Stimulated activated CD8-positive, alpha-beta memory T cell treated with anti-CD3 and anti-CD28 coated beads, Interleukin-4, amount 100 ng/mL, for 4 hours (primary cell): Measurements from ENCODE around the gene MGMT.

ENCODE experiments used
- DNase-seq, 2 donors: peaks; one replicate each; pipeline ENCODE4 v3.0.0-alpha.2; 2020; ENCODE audit warnings: low read depth in 2 of 2, low spot score in 1 of 2

Gene MGMT

DNA sequence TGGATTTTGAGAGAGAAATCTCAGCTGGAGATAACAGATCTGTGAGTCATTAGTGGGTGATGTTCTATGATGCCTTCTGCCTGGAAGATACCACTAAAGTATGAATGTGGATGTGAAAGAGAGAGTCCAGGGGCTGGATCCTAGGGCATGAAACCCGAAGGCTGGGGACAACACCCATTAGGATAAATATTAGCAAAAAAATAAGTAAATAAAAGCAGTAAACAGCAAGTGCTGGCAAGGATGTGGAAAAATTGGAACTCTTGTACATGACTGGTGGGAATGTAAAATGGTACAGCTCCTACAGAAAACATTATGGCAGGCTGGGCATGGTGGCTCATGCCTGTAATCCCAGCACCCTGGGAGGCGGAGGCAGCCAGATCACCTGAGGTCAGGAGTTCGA, 16.6 kb upstream of the MGMT start:
- DNase-seq: no peak

DNA sequence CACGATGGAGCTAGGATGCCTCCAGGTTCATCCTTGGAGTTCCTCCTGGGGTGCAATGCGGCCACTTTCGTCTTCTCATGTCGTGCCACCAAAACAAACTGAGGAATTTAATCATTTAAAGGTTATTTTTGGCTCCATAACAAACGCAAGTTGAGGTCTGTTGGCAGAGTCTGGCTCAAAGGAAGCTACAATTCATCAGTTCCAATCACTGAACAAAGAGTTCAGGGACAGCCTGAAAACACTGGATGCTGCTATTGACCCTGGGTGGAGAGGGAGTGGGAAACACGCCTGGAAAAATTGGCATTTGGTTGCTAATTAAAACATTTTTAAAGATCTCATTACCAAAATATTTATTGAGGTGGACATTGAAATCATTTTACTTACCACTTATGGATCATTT, 11.4 kb upstream of the MGMT start:
- DNase-seq: no peak

- DNase-seq: no peak
Measured at GRCh38 chr10:129459762-129460539, 7.1 kb upstream of the MGMT start.

DNA sequence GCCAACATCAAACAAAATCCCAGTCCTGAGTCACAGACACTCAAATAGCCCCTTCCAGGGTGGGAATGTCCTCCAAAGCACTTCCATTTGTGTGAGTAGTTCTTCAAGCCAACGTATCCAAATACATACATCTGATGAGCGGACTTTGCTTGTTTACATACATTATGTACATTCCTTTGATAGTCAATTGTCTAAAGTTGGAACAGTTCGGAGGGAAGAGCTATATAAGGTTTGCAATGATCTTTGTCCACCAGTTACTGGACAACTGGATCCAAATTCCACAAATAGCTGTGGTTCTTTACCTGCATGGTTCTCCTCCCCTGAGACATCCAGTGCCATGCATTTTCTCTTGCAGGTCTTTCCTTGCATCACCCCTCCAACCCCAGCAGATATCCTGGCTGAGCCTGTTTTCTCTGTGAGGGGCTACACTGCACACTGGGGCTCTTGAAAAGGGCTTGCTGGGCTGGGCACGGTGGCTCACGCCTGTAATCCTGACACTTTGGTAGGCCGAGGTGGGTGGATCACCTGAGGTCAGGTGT, 4.7 kb upstream of the MGMT start:
- DNase-seq: no peak

- no peak for DNase-seq
Measured at GRCh38 chr10:129464251-129464650, 2.8 kb upstream of the MGMT start.

- no peak for DNase-seq
Measured at GRCh38 chr10:129465796-129466702, 992 bp upstream of the MGMT start.

GRCh38 chr10:129467359-129468064, 471 bp downstream of the MGMT start:
- no peak for DNase-seq

DNA sequence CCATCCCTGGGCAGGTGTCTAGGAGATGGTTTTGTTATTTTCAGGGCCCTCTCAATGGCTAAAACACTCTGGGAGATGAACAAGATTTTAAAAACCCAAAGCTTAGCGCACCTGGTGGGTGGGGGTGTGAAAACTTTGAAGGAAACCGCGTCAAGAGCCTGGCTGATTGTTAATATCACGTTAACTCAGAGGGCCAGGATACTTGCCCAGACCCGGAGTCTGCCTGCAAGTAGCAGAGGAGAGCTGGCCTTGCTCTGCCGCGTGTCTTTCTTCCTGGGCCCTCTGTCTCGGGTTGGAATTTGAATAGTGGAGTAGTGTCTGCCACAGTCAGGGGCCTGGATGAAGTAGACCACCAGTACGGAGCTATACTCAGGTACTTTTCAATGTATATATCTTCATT, 1.1 kb downstream of the MGMT start:
- no peak for DNase-seq

- DNase-seq: no peak
Measured at GRCh38 chr10:129470103-129470851, 3.2 kb downstream of the MGMT start.

DNA sequence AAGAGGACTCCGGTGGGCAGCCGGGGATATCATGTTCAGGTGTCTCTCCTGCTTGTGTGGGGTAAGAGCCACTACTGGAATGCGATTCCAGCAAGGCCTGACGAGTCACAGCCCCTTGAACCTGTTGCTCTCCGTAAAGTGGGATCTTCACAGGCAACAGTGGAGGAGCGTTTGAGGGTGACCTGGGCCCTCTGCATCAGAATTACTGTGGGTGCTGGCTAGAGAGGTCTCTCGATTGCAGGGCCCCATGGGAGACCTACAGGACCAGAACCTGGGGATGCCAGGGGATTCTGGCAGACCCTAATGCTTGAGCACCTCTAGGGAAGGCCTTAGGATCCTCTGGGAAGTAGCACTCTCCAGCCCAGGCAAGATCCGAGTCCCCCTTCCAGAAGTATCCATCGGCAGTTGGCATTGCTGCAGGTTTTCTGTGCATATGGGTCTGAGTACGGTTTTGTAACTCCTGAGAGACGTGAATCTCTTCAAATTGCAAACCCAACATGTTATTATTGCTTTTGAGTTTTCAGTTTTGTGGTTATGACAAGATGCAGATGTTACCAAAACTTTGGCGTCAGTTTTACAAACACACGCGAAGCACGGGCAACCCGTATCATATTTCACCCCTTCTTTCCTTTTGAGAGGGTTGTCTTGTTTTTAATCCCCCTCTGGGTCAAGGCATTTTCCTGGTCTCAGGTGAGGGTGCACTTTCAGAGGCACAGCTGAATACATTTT, 4.6 kb downstream of the MGMT start:
- no peak for DNase-seq

GRCh38 chr10:129472696-129473555, 5.9 kb downstream of the MGMT start:
- no peak for DNase-seq

- DNase-seq: no peak
Measured at GRCh38 chr10:129474642-129475041, 7.6 kb downstream of the MGMT start.

GRCh38 chr10:129476431-129476830, 9.4 kb downstream of the MGMT start:
- no peak for DNase-seq

DNA sequence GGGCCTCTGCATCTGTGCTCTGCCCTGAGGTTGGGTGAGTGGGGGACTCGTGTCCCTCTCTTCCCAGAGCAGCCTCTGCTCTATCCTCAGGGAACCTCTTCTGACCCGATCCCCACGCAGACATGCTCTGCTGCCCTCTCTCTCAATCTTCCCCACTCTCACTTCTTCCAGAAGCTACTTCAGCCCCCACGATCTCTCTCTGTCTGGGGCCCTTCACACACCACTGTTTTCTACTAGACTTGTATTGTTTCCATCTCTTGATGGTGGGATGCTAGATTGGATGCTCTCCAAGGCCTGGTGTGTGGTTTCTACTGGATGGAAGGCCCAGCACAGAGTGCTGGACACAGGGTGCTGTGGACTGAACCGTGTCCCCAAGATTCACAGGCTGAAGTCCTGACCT, 10.0 kb downstream of the MGMT start:
- no peak for DNase-seq

DNA sequence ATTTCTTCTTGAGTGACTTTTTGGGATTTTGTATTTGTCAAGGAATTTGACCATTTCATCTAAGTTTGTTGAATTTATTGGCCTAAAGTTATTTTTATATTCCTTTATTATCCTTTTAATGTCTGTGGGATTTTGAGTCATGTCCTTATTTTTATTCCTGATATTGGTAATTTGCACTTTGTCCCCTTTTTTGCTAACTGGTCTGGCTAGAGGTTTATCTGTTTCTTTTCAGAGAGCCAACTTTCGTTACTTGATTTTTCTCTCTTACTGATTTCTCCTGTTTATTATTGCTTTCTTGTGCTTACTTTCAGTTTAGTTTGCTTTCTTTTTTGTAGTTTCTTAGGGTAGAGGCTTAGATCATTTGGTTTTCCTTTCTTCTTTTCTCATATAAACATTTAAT, 14.6 kb downstream of the MGMT start:
- no peak for DNase-seq

DNA sequence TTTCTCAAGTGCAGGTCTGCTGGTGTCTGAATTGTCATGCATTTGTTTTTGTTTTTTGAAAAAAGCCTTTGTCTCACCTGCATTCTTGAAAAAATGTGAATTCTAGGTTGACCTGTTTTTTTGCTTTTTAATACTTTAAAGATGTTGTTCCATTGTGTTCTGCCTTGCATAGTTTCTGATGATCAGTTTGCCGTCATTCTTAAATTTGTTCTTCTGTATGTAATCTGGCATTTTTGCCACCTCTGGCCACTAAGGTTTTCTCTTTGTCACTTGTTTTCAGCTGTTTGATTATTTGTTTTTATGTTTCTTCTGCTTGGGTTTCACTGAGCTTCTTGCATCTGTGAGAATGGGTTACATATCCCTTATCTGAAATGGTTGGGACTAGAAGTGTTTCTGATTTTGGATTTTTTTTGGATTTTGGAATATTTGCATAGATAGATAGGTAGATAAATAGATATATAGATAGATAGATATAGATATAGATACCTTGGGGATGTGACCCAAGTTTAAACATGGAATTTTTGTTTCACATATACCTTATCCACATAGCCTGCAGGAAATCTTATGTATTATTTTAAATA, 16.5 kb downstream of the MGMT start:
- DNase-seq: no peak

GRCh38 chr10:129486805-129487204, 19.8 kb downstream of the MGMT start:
- no peak for DNase-seq

DNA sequence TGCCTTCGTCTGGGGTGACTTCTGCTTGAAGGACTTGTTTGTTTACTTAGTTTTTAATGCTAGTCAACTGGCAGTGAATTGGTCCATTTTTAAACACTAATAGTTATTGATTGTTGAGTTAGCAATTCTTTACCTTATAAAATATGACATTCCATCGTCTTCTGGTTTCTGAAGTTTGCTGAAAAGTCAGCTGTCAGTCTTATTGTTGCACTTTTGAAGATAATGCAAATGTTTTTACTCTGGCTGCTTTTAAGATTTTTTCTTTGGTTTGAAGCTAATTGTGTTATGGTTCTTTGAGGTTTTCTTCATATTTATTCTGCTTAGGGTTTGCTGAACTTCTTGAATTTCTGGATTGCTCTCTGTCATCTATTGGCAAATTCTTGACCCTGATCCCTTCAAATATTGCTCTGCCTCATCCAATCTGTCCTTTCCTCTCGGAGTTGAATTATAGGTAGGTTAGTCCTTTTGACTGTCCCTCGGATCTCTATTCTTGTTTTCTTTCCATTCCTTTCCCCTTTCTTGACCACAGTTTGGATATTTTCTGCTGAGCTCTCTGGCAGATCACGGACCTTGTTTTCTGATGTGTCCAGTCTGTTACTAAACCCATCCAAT, 24.2 kb downstream of the MGMT start:
- no peak for DNase-seq
